Coronary artery (tissue), 2 donors: ENCODE results near the gene LMTK3.
"Not testable (repeated sequence)": the region's sequence is repeated elsewhere in the genome, so short reads cannot be mapped to it uniquely, and the experiment has no call there.

Experiments
- DNase-seq: peaks from one replicate; pipeline ENCODE4 v3.0.0-alpha.2; 2017; ENCODE audit warnings: low spot score
- H3K27ac ChIP-seq, 2 donors: fragments of 200-600 bp; sonication (generic); one replicate each; pipeline ENCODE4 v1.5.1; 2016 to 2019
- H3K4me3 ChIP-seq: fragments of 200-600 bp; sonication (generic); 2 replicates; pipeline ENCODE4 v1.5.1; 2016; ENCODE audit warnings: mild to moderate bottlenecking, moderate library complexity
- TF ChIP-seq, protein P1 (sequence below): fragments of 200-600 bp; sonication (generic); IDR thresholded peaks from one replicate; pipeline ENCODE4 v1.5.1; 2019; ENCODE audit warnings: antibody characterized with exemption

The LMTK3 gene

DNA sequence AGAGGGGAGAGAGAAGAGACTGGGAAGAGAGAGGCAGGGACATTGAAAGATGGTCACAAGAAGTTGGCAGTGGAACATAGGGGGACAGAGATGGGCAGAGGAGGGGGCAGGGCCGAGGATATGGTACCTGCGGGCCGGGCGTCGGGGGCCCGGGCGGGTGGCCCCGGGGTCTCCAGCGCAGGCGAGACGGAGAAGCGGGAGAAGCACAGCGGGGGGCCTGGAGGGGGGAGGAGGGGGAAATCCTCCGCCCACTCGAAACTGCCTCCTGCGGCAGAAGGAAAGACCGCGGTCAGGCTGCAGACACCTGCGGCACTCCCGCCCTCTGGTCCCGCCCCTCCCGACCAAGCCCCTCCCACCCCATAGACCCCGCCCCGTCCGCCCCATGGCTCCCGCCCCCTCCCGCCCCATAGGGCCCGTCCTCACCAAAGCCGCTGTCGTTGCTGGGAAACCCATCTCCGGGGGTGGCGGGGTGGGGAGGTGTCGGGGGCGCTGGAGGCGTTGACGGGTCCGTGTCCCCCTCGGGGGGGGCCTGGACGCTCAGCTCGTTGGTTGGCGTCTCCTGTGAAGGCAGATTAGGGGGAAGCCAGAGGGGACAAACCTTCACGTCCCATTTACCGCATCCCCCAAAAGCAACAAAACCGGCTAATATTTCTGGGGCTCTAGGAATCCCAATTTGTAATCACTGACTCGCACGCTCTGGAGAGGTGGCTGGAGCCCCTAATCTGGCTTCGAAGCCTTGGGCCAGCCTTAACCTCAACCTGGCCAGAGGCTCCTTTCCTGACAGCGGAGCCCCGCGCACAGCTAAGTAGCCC is 20.4 kb downstream of the LMTK3 start:
- H3K27ac ChIP-seq: peak overlapping the region in 1 of 2 donors; percentile 19
- DNase-seq: no peak
- TF ChIP-seq, protein P1, sequence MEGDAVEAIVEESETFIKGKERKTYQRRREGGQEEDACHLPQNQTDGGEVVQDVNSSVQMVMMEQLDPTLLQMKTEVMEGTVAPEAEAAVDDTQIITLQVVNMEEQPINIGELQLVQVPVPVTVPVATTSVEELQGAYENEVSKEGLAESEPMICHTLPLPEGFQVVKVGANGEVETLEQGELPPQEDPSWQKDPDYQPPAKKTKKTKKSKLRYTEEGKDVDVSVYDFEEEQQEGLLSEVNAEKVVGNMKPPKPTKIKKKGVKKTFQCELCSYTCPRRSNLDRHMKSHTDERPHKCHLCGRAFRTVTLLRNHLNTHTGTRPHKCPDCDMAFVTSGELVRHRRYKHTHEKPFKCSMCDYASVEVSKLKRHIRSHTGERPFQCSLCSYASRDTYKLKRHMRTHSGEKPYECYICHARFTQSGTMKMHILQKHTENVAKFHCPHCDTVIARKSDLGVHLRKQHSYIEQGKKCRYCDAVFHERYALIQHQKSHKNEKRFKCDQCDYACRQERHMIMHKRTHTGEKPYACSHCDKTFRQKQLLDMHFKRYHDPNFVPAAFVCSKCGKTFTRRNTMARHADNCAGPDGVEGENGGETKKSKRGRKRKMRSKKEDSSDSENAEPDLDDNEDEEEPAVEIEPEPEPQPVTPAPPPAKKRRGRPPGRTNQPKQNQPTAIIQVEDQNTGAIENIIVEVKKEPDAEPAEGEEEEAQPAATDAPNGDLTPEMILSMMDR: no peak
- peak overlapping the region; percentile 36 for H3K4me3 ChIP-seq

DNA sequence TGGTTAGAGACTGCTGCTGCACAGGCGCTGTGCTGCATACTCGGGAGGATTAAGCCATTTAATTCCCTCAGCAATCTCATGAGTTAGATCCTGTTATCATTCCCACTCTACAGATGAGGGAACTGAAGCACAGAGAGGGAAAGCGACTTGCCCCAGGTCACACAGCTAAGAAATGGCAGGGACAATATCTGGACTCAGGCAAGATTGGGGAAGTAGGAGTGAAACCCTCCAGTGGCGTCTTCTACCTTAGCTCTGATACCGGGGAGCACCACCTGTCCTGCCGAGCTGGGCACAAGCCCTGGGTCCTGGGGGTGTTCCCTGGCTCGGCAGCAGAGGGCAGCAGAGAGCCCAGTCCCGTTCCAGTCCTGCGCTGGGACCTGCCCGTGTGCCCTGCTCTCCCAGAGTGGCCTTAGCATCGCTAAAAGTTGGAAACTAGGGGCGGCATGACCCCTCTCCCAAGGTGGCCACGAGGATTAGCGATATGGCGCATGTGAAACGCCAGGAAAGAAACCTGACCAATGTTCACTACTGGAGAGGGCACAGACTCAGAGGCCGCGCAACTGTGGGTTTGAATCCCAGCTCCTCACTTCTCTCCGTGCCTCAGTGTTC is 21.9 kb downstream of the LMTK3 start:
- no peak overlapping the region for H3K4me3 ChIP-seq
- TF ChIP-seq, protein P1: peak; percentile 92
- DNase-seq: no peak
- no peak overlapping the region for H3K27ac ChIP-seq

DNA sequence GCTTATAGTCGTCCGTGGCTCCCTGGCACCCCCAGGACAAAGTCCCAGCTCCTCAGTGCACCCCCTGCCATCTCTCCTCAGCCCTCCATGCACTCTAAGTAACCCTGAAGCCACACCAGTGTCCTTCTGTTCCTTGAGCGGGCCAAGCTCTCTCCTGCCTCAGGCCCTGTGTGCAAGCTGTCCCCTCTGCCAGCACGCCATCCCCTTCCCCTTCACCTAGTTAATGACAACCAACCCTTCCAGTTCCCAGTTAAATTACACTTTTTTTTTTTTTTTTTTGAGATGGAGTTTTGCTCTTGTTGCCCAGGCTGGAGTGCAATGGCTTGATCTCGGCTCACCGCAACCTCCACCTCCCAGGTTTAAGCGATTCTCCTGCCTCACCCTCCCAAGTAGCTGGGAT is 23.2 kb downstream of the LMTK3 start:
- H3K4me3 ChIP-seq, DNase-seq: not testable (repeated sequence)
- peak overlapping the region in 1 of 2 donors; percentile 72 for H3K27ac ChIP-seq

DNA sequence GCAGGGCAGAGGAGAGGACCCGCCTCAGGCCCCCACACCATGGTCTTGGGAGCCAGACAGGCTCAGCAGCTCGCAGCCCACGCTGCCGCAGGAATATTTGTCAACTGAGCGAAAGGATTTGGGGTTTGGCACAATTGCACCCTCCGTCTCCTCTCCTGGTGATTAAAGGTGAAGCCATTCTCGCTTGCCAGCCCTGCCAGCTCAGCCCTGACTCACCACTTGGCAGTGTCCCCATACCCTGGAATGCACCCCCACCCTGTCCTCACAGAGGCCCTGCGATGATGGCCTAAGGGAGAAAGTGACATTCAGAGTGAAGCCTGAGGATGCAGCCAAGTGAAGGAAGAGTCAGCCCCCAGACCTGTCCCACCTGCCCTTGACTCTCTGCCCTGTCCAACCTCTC is 23.7 kb downstream of the LMTK3 start:
- TF ChIP-seq, protein P1: no peak
- DNase-seq: no peak
- no peak overlapping the region for H3K4me3 ChIP-seq
- H3K27ac ChIP-seq: peak overlapping the region in 1 of 2 donors; percentile 72

DNA sequence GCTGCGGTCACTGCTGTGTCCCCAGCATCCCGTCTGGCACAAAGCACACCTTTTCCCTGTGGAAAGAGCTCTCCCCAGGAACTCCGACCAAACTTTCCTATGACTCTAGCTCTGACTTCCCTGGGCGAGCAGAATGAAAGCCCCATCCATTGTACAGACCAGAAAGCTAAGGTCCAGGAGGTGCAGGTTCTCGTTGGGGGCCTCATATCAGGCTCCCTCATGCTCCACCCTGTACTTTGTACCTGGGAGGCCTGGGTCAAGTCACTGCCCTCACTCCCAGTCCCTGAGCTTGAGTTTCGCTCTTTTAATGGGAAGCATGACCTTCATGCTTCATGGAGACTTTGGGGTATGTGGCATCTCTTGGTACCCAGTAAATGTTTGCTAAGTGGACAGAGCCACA is 24.1 kb downstream of the LMTK3 start:
- no peak overlapping the region for H3K4me3 ChIP-seq
- no peak for DNase-seq
- H3K27ac ChIP-seq: peak overlapping the region in 1 of 2 donors; percentile 72
- TF ChIP-seq, protein P1: no peak

DNA sequence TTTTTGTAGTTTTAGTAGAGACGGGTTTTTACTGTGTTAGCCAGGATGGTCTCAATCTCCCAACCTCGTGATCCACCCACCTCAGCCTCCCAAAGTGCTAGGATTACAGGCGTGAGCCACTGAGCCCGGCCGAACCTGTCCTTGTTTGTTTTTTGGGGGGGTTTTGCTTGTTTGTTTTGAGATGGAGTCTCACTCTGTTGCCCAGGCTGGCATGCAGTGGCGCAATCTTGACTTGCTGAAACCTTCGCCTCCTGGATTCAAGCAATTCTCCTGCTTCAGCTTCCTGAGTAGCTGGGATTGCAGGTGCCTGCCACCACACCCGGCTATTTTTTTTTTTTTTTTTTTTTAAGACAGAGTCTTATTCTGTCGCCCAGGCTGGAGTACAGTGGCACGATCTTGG is 24.9 kb downstream of the LMTK3 start:
- H3K4me3 ChIP-seq, DNase-seq, H3K27ac ChIP-seq: not testable (repeated sequence)

DNA sequence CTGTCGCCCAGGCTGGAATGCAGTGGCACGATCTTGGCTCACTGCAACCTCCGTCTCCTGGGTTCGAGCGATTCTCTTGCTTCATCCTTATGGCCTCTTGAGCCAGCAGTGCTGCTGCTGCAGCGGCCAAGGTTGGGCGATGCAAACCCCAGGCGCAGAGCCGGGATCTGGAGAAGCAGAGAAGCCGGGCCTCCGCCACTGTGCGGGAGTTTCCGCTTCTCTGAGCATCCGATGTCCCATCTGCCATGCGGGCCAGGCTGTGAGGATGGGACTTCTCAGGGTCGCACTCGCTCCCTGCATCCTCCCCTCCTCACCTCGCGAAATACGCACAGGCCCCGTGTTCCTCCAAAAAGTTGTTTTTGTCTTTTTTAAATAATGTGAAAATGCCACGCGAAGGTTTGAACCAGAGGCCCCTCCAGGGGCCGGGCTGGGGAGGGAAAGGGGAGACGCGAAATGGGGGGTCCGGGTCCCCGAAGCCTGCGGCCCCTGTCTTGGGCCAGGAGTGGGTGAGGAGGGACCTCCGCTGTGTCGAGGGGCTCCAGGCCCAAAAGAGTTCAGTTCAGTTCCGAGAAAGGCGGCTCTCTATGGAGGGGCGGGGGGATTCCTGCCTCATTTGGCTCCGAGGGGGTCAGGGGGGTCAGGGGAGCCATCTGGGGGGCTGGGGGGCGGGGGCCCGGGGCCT is 26.6 kb downstream of the LMTK3 start:
- TF ChIP-seq, protein P1: no peak
- H3K27ac ChIP-seq: no peak overlapping the region
- H3K4me3 ChIP-seq: no peak overlapping the region
- DNase-seq: no peak
